Esophagus muscularis mucosa (tissue), 4 donors: ENCODE measurements around the gene KCNJ16.

Experiments used
- EP300 ChIP-seq: sonication (generic); formaldehyde crosslinking; IDR thresholded peaks from one replicate; pipeline ENCODE4 v1.6.1; 2017; ENCODE audit warnings: antibody characterized with exemption
- POLR2A ChIP-seq: fragments of 450-650 bp; IDR thresholded peaks from one replicate; pipeline ENCODE4 v1.6.1; 2017; ENCODE audit warnings: antibody characterized with exemption, moderate library complexity, mild to moderate bottlenecking, low read depth
- POLR2AphosphoS5 ChIP-seq, 2 donors: sonication (generic); formaldehyde crosslinking; IDR thresholded peaks; one replicate each; pipeline ENCODE4 v1.6.1; 2017; ENCODE audit warnings: antibody characterized with exemption in 2 of 2
- TF ChIP-seq, protein P1 (sequence below), 3 experiments: fragments of 200-600 bp in 2 of 3; fragments of 450-650 bp in 1 of 3; sonication (generic) in 2 of 3; IDR thresholded peaks; one replicate each; pipeline ENCODE4 v1.5.1; 2017 to 2019; ENCODE audit warnings: antibody characterized with exemption in 3 of 3, mild to moderate bottlenecking in 2 of 3, moderate library complexity in 1 of 3

GRCh38 chr17:70124723-70125122 is 49.7 kb downstream of the KCNJ16 start:
- TF ChIP-seq, protein P1, sequence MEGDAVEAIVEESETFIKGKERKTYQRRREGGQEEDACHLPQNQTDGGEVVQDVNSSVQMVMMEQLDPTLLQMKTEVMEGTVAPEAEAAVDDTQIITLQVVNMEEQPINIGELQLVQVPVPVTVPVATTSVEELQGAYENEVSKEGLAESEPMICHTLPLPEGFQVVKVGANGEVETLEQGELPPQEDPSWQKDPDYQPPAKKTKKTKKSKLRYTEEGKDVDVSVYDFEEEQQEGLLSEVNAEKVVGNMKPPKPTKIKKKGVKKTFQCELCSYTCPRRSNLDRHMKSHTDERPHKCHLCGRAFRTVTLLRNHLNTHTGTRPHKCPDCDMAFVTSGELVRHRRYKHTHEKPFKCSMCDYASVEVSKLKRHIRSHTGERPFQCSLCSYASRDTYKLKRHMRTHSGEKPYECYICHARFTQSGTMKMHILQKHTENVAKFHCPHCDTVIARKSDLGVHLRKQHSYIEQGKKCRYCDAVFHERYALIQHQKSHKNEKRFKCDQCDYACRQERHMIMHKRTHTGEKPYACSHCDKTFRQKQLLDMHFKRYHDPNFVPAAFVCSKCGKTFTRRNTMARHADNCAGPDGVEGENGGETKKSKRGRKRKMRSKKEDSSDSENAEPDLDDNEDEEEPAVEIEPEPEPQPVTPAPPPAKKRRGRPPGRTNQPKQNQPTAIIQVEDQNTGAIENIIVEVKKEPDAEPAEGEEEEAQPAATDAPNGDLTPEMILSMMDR (IDR thresholded peaks at IDR 0.05) = no peak
- TF ChIP-seq POLR2A (no peak), EP300 (no peak), POLR2AphosphoS5 (IDR thresholded peaks at IDR 0.05) (no peak)
